Right lobe of liver (tissue), 4 donors: ENCODE results near the gene LDB3.

Source experiments
- CTCF ChIP-seq, 4 donors: fragments of 200-600 bp in 3 of 4; fragments of 450-650 bp in 1 of 4; IDR thresholded peaks; one replicate each; pipeline versions ENCODE4 v1.5.1 to v1.8.0; 2016 to 2022; ENCODE audit warnings: antibody characterized with exemption in 4 of 4, mild to moderate bottlenecking in 2 of 4
- POLR2A ChIP-seq: fragments of 450-650 bp; IDR thresholded peaks from one replicate; pipeline ENCODE4 v1.6.1; 2017; ENCODE audit warnings: antibody characterized with exemption, mild to moderate bottlenecking
- donor health status: DM: no; HTN: no; CAD: no.
- donor health status: DM: no; HTN: no; CAD: no.
- donor health status: DM: no; HTN: yes; CAD: no.

GRCh38 chr10:86699991-86700840 lies 31.9 kb downstream of the LDB3 start:
- TF ChIP-seq CTCF (IDR thresholded peaks at IDR 0.05) (no peak), POLR2A (no peak)
